Endodermal cell (in vitro differentiated cells): ENCODE data around the gene CHRNE. TPM values are rescaled to one million over a fixed set of nuclear protein-coding genes. Genes with fewer than 3 reads are reported as not detected.

Source experiments
- DNase-seq: peaks from one replicate; pipeline ENCODE4 v3.0.0-alpha.2; 2017
- H3K27ac ChIP-seq: 2 replicates; pipeline ENCODE4 v1.5.1; 2013; ENCODE audit warnings: mild to moderate bottlenecking, low read depth, low read length, moderate library complexity
- H3K27me3 ChIP-seq: 2 replicates; pipeline ENCODE4 v1.6.1; 2013; ENCODE audit warnings: mild to moderate bottlenecking, low read length, moderate library complexity; ENCODE audit not compliant: insufficient read depth, control insufficient read depth, poor library complexity, severe bottlenecking
- H3K36me3 ChIP-seq: 2 replicates; pipeline ENCODE4 v1.7.0; 2013; ENCODE audit warnings: mild to moderate bottlenecking, low read length, moderate library complexity; ENCODE audit not compliant: control insufficient read depth, insufficient read depth
- H3K4me1 ChIP-seq: one replicate; pipeline ENCODE4 v1.7.0; 2013; ENCODE audit warnings: low read length; ENCODE audit not compliant: control insufficient read depth, insufficient read depth
- H3K4me3 ChIP-seq: 2 replicates; pipeline ENCODE4 v1.5.1; 2013; ENCODE audit warnings: mild to moderate bottlenecking, low read length, moderate library complexity
- H3K9ac ChIP-seq: 2 replicates; pipeline ENCODE4 v1.6.1; 2013; ENCODE audit warnings: mild to moderate bottlenecking, low read length, moderate library complexity; ENCODE audit not compliant: poor library complexity, severe bottlenecking; ENCODE audit errors: extremely low read depth
- H3K9me3 ChIP-seq: 2 replicates; pipeline ENCODE4 v1.6.1; 2013; ENCODE audit warnings: mild to moderate bottlenecking, low read length, moderate library complexity; ENCODE audit not compliant: control insufficient read depth
- H3K27ac Mint-ChIP-seq: 2 replicates; pipeline ENCODE4 v1.8.0; 2020; ENCODE audit warnings: mixed read lengths
- H3K27me3 Mint-ChIP-seq: 2 replicates; pipeline ENCODE4 v1.8.0; 2021; ENCODE audit warnings: mild to moderate bottlenecking, mixed read lengths; ENCODE audit not compliant: insufficient read depth
- H3K36me3 Mint-ChIP-seq: 2 replicates; pipeline ENCODE4 v1.8.0; 2020; ENCODE audit warnings: low read depth, mixed read lengths
- H3K4me1 Mint-ChIP-seq: 2 replicates; pipeline ENCODE4 v1.8.0; 2020; ENCODE audit warnings: mixed read lengths
- H3K4me3 Mint-ChIP-seq: 2 replicates; pipeline ENCODE4 v1.8.0; 2020; ENCODE audit warnings: mild to moderate bottlenecking, moderate library complexity, mixed read lengths
- H3K9me3 Mint-ChIP-seq: 2 replicates; pipeline ENCODE4 v1.8.0; 2020; ENCODE audit warnings: mild to moderate bottlenecking, mixed read lengths
- WGBS, 2 experiments: methylation state at CpG; one replicate each; pipeline versions ENCODE4 v1.1.5 to v1.1.7; 2013; ENCODE audit warnings: missing lambda C conversion rate in 2 of 2, mixed read lengths in 1 of 2; ENCODE audit not compliant: insufficient coverage in 1 of 2, insufficient read length in 1 of 2; 5-methylcytosine and 5-hydroxymethylcytosine counted together
- total RNA-seq, 2 donors: library from RNA; stranded (reverse); fragmentation: NEBNext Ultra II Directional in 1 of 2; extraction: Animal tissue kit (Norgen Biotek cat#: 25700) in 1 of 2; gene quantifications; 2 replicates in 1 of 2; 3 replicates in 1 of 2; pipeline ENCODE4 v1.2.1, GENCODE V29; 2021
- TF ChIP-seq, protein P1 (sequence below): fragments of 200-600 bp; sonication (generic); conservative IDR thresholded peaks from 2 replicates; pipeline ENCODE4 v1.5.0; 2021; ENCODE audit warnings: antibody characterized with exemption, mild to moderate bottlenecking

CHRNE gene
- total RNA-seq, 2 donors from 2014 or later = 0.71 to 1.2 TPM

- Mint-ChIP-seq H3K36me3 (peaks cover 5% of the 10 kb centered on the region), H3K27ac (no peak overlapping the region), H3K4me1 (peaks cover 32% of the 10 kb centered on the region), H3K27me3 (no peaks in the 10 kb centered on the region), H3K4me3 (no peak overlapping the region), H3K9me3 (no peaks in the 10 kb centered on the region)
- Histone ChIP-seq H3K4me1 (no peaks in the 10 kb centered on the region), H3K9ac (no peak overlapping the region), H3K4me3 (no peak overlapping the region), H3K9me3 (no peaks in the 10 kb centered on the region), H3K36me3 (no peaks in the 10 kb centered on the region), H3K27me3 (no peaks in the 10 kb centered on the region), H3K27ac (no peak overlapping the region)
- DNase-seq = no peak
- TF ChIP-seq, protein P1, sequence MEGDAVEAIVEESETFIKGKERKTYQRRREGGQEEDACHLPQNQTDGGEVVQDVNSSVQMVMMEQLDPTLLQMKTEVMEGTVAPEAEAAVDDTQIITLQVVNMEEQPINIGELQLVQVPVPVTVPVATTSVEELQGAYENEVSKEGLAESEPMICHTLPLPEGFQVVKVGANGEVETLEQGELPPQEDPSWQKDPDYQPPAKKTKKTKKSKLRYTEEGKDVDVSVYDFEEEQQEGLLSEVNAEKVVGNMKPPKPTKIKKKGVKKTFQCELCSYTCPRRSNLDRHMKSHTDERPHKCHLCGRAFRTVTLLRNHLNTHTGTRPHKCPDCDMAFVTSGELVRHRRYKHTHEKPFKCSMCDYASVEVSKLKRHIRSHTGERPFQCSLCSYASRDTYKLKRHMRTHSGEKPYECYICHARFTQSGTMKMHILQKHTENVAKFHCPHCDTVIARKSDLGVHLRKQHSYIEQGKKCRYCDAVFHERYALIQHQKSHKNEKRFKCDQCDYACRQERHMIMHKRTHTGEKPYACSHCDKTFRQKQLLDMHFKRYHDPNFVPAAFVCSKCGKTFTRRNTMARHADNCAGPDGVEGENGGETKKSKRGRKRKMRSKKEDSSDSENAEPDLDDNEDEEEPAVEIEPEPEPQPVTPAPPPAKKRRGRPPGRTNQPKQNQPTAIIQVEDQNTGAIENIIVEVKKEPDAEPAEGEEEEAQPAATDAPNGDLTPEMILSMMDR = no peak
- WGBS, 2 experiments = 80 to 100% methylated on average over 1 to 2 of the region's 2 CpGs
These were observed 52.7 kb downstream of the CHRNE start for GRCh38 chr17:4850246-4850645.

DNA sequence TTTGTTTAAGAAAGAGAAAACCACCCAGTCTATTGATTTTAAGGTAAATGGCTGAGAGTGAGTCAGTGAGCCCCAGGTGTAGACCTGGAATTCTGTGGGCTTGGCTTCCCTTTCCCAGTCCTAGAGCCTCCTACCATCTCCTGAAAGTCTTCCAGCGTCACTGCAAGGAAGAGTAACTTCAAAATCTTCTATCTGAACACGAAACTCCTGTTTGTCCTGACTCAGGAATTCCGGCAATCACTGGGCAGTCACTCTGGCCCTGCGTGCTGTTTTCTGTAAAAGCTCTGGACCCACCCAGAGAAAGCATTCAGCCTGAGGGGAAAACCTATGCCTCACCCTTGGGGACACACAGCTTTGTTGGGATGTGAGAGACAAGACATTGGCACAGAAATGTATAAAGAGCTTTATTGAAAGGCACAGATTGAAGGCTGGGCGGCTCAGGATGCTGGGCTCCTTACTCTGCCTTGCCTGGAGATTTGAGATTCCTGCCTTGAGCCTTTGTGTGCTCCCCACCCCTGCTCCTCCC lies 53.8 kb downstream of the CHRNE start:
- TF ChIP-seq, protein P1 = no peak
- no peaks in the 10 kb centered on the region for H3K9me3 Mint-ChIP-seq
- Histone ChIP-seq H3K36me3 (no peaks in the 10 kb centered on the region), H3K27ac (no peak overlapping the region), H3K4me3 (no peak overlapping the region), H3K9me3 (no peaks in the 10 kb centered on the region), H3K9ac (no peak overlapping the region), H3K4me1 (no peaks in the 10 kb centered on the region), H3K27me3 (no peaks in the 10 kb centered on the region)
- H3K4me1 Mint-ChIP-seq = peaks cover 27% of the 10 kb centered on the region
- no peaks in the 10 kb centered on the region for H3K27me3 Mint-ChIP-seq
- DNase-seq = peak; percentile 68
- H3K36me3 Mint-ChIP-seq = no peaks in the 10 kb centered on the region
- 77 to 82% methylated on average over 4 to 5 of the region's 5 CpGs for WGBS, 2 experiments
- peak overlapping the region; percentile 81 for H3K27ac Mint-ChIP-seq
- H3K4me3 Mint-ChIP-seq = no peak overlapping the region

Other genes with a start within 250 kb of the CHRNE start
- 100 to 1,000 TPM; 108 to 123 TPM for gene PELP1, start 199.0 kb downstream of the CHRNE start, total RNA-seq
- 10 to 100 TPM; 45.3 to 51.8 TPM for gene ARRB2, start 192.5 kb downstream of the CHRNE start, total RNA-seq
- gene MED11, start 171.7 kb downstream of the CHRNE start, total RNA-seq = 10 to 100 TPM; 17.7 to 20.2 TPM
- not detected for gene ZMYND15, start 163.3 kb downstream of the CHRNE start, total RNA-seq
- under 1 TPM; 0.60 to 0.73 TPM for gene CXCL16, start 163.2 kb downstream of the CHRNE start, total RNA-seq
- not detected for gene TM4SF5, start 131.2 kb downstream of the CHRNE start, total RNA-seq
- gene VMO1, start 116.7 kb downstream of the CHRNE start, total RNA-seq = 1 to 10 TPM in 1 of 2 donors, under 1 TPM in 1; 0.75 to 1.0 TPM
- 1 to 10 TPM in 1 of 2 donors, under 1 TPM in 1; 0.88 to 1.6 TPM for gene GLTPD2, start 114.1 kb downstream of the CHRNE start, total RNA-seq
- gene PSMB6, start 106.9 kb downstream of the CHRNE start, total RNA-seq = 100 to 1,000 TPM; 211 to 216 TPM
- gene PLD2, start 95.9 kb downstream of the CHRNE start, total RNA-seq = 10 to 100 TPM; 72.7 to 75.2 TPM
- gene MINK1, start 69.8 kb downstream of the CHRNE start, total RNA-seq = 10 to 100 TPM; 75.0 to 79.7 TPM
- gene C17orf107, start 3.6 kb downstream of the CHRNE start, total RNA-seq = 1 to 10 TPM in 1 of 2 donors, under 1 TPM in 1; 0.82 to 4.8 TPM
- gene GP1BA, start 29.2 kb upstream of the CHRNE start, total RNA-seq = not detected
- gene SLC25A11, start 36.9 kb upstream of the CHRNE start, total RNA-seq = 10 to 100 TPM; 59.9 to 76.9 TPM
- gene RNF167, start 37.2 kb upstream of the CHRNE start, total RNA-seq = 100 to 1,000 TPM; 120 to 123 TPM
- gene PFN1, start 45.4 kb upstream of the CHRNE start, total RNA-seq = 100 to 1,000 TPM; 880 to 935 TPM
- gene ENO3, start 48.0 kb upstream of the CHRNE start, total RNA-seq = 10 to 100 TPM; 34.1 to 53.6 TPM
- 10 to 100 TPM; 81.1 to 84.4 TPM for gene SPAG7, start 64.7 kb upstream of the CHRNE start, total RNA-seq
- gene CAMTA2, start 84.6 kb upstream of the CHRNE start, total RNA-seq = 10 to 100 TPM; 13.6 to 24.8 TPM
- gene INCA1, start 94.4 kb upstream of the CHRNE start, total RNA-seq = 1 to 10 TPM in 1 of 2 donors, under 1 TPM in 1; 0.99 to 1.7 TPM
- 100 to 1,000 TPM; 108 to 133 TPM for gene KIF1C, start 94.9 kb upstream of the CHRNE start, total RNA-seq
- under 1 TPM in 1 of 2 donors, not detected in 1; 0.13 TPM for gene SLC52A1, start 132.3 kb upstream of the CHRNE start, total RNA-seq
- gene ZFP3, start 175.4 kb upstream of the CHRNE start, total RNA-seq = 1 to 10 TPM in 1 of 2 donors, under 1 TPM in 1; 0.09 to 1.3 TPM
- 10 to 100 TPM; 27.2 to 32.1 TPM for gene ZNF232, start 208.8 kb upstream of the CHRNE start, total RNA-seq
- under 1 TPM; 0.13 TPM for gene USP6, start 212.9 kb upstream of the CHRNE start, total RNA-seq